KMS-11 (cell line): ENCODE results near the gene METAP2.

ENCODE experiments used
- H2AFZ ChIP-seq: fragments of 200-600 bp; sonication (generic); 2 replicates; pipeline ENCODE4 v1.6.1; 2016; ENCODE audit warnings: antibody characterized with exemption, mixed run types, low read depth
- H3K27ac ChIP-seq: fragments of 200-600 bp; sonication (generic); 2 replicates; pipeline ENCODE4 v1.6.1; 2016; ENCODE audit warnings: mild to moderate bottlenecking, mixed run types
- H3K27me3 ChIP-seq: fragments of 200-600 bp; sonication (generic); 2 replicates; pipeline ENCODE4 v1.6.1; 2017; ENCODE audit warnings: mild to moderate bottlenecking, low read depth, mixed run types, moderate library complexity; ENCODE audit not compliant: insufficient read depth
- H3K36me3 ChIP-seq: fragments of 200-600 bp; sonication (generic); 2 replicates; pipeline ENCODE4 v1.6.1; 2017; ENCODE audit warnings: mild to moderate bottlenecking, mixed run types; ENCODE audit not compliant: insufficient read depth
- H3K4me1 ChIP-seq: fragments of 200-600 bp; sonication (generic); 2 replicates; pipeline ENCODE4 v1.6.1; 2016; ENCODE audit warnings: mild to moderate bottlenecking, low read depth, mixed run types; ENCODE audit not compliant: poor library complexity, severe bottlenecking
- H3K4me2 ChIP-seq: fragments of 200-600 bp; sonication (generic); 2 replicates; pipeline ENCODE4 v1.7.0; 2016; ENCODE audit warnings: mild to moderate bottlenecking, mixed run types
- H3K4me3 ChIP-seq: fragments of 200-600 bp; sonication (generic); IDR thresholded peaks from 2 replicates; pipeline ENCODE4 v1.6.1; 2017; ENCODE audit warnings: low read depth, low read length, mixed read lengths; ENCODE audit not compliant: insufficient read depth
- H3K79me2 ChIP-seq: fragments of 200-600 bp; sonication (generic); 2 replicates; pipeline ENCODE4 v1.6.1; 2016; ENCODE audit warnings: low read depth, mixed run types; ENCODE audit not compliant: insufficient read depth
- H3K9ac ChIP-seq: fragments of 200-600 bp; sonication (generic); 2 replicates; pipeline ENCODE4 v1.6.1; 2016; ENCODE audit warnings: mild to moderate bottlenecking, mixed run types
- H4K20me1 ChIP-seq: fragments of 200-600 bp; sonication (generic); 2 replicates; pipeline ENCODE4 v1.6.1; 2016; ENCODE audit warnings: mild to moderate bottlenecking, mixed run types; ENCODE audit not compliant: insufficient read depth
- TF ChIP-seq, protein P1 (sequence below): fragments of 200-600 bp; sonication (generic); conservative IDR thresholded peaks from 2 replicates; pipeline ENCODE4 v1.6.1; 2017; ENCODE audit warnings: low read depth, mild to moderate bottlenecking, antibody characterized with exemption, low read length, moderate library complexity, mixed read lengths

METAP2 gene

DNA sequence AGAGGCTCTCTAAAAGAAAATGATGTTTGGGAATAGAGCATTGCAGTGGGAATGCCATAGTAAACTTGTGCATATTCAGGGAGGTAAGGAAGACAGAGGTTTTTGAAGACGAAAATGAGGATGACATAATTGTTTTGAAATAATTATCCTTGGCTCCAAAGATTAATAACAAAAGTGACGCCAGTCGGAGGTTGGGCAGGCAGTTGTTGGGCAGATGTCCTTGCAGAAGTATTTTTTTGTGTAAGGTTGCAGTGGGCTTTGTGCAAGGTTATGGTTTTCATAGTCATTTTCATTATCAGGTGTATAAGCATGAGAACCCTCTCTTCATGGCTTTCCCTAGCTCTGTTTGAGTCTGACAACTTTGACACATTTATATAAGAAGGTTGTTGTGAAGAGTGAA lies 35.3 kb downstream of the METAP2 start:
- Histone ChIP-seq H3K36me3 (peaks cover 3% of the 10 kb centered on the region; the same call in 1 of the 2 replicates), H3K79me2 (0 out of 2 replicates have a peak, but pooled peaks cover 5% of the 10 kb centered on the region), H4K20me1 (no peaks in the 10 kb centered on the region), H3K27ac (no peak overlapping the region), H3K27me3 (no peaks in the 10 kb centered on the region), H3K4me2 (no peak overlapping the region), H2AFZ (no peak overlapping the region), H3K4me1 (peaks cover 6% of the 10 kb centered on the region), H3K4me3 (no peak overlapping the region), H3K9ac (no peak overlapping the region)
- TF ChIP-seq, protein P1, sequence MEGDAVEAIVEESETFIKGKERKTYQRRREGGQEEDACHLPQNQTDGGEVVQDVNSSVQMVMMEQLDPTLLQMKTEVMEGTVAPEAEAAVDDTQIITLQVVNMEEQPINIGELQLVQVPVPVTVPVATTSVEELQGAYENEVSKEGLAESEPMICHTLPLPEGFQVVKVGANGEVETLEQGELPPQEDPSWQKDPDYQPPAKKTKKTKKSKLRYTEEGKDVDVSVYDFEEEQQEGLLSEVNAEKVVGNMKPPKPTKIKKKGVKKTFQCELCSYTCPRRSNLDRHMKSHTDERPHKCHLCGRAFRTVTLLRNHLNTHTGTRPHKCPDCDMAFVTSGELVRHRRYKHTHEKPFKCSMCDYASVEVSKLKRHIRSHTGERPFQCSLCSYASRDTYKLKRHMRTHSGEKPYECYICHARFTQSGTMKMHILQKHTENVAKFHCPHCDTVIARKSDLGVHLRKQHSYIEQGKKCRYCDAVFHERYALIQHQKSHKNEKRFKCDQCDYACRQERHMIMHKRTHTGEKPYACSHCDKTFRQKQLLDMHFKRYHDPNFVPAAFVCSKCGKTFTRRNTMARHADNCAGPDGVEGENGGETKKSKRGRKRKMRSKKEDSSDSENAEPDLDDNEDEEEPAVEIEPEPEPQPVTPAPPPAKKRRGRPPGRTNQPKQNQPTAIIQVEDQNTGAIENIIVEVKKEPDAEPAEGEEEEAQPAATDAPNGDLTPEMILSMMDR, result no peak

DNA sequence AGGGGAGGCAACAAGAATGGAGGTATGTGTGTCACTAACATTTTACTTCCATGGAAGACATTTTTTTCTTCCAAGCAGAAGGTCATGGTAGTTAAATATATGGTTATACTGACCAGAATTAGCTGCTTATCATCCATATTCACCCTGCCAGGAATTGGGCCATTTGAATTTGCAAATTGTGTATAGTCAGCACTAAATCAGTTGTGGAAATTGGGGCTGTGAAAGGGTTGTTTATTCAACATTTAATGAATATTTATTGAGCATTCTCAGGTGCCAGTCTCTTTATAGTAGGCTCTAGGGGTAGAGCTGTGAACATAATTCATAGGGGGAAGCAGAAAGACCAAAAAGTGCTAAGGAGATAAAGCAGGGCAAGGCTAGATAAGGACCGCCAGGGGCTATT lies 38.0 kb downstream of the METAP2 start:
- Histone ChIP-seq H3K4me3 (no peak overlapping the region), H2AFZ (no peak overlapping the region), H3K79me2 (0 out of 2 replicates have a peak, but pooled peaks cover 5% of the 10 kb centered on the region), H3K4me1 (peaks cover 6% of the 10 kb centered on the region), H3K4me2 (no peak overlapping the region), H4K20me1 (no peaks in the 10 kb centered on the region), H3K27ac (no peak overlapping the region), H3K36me3 (peaks cover 3% of the 10 kb centered on the region; the same call in 1 of the 2 replicates), H3K9ac (no peak overlapping the region), H3K27me3 (no peaks in the 10 kb centered on the region)
- TF ChIP-seq, protein P1, result no peak

GRCh38 chr12:95513599-95513998 lies 39.6 kb downstream of the METAP2 start:
- TF ChIP-seq, protein P1, result no peak
- H3K79me2 ChIP-seq, result 0 out of 2 replicates have a peak, but pooled peaks cover 5% of the 10 kb centered on the region

DNA sequence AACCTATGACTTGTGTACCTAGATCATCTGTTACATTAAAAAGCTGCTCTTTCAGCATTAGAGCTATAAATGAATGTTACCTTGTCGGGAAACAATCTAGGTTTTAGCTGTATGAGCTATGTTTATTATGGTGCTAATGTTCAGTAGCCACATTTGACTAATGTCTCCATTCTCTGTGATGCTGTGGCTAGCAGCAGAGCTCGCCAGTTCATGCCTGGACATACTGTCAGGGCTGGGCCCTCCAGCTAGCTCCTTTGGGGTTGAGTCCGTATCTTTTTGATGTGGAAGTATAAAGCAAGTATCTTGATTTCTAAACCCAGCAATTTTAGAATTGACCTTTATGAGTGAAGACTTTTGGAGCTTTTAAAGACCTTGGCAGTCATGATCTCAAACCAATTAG lies 41.2 kb downstream of the METAP2 start:
- H3K9ac ChIP-seq, result no peak overlapping the region
- no peak overlapping the region for H3K27ac ChIP-seq
- H2AFZ ChIP-seq, result no peak overlapping the region
- TF ChIP-seq, protein P1, result no peak
- no peaks in the 10 kb centered on the region for H3K4me1 ChIP-seq
- H3K27me3 ChIP-seq, result no peaks in the 10 kb centered on the region
- no peaks in the 10 kb centered on the region for H3K79me2 ChIP-seq
- peaks cover 3% of the 10 kb centered on the region; the same call in 1 of the 2 replicates for H3K36me3 ChIP-seq
- H3K4me2 ChIP-seq, result no peak overlapping the region
- H4K20me1 ChIP-seq, result no peaks in the 10 kb centered on the region
- no peak overlapping the region for H3K4me3 ChIP-seq

More at GRCh38 chr12:95513599-95513998, 39.6 kb downstream of the METAP2 start:
- Histone ChIP-seq H3K36me3 (peaks cover 3% of the 10 kb centered on the region; the same call in 1 of the 2 replicates), H3K4me2 (no peak overlapping the region), H3K27me3 (no peaks in the 10 kb centered on the region), H3K9ac (no peak overlapping the region), H3K4me1 (peaks cover 6% of the 10 kb centered on the region), H3K27ac (no peak overlapping the region), H4K20me1 (no peaks in the 10 kb centered on the region), H2AFZ (no peak overlapping the region), H3K4me3 (no peak overlapping the region)
